Activated naive CD8-positive, alpha-beta T cell treated with anti-CD3 and anti-CD28 coated beads for 36 hours (primary cell): ENCODE data around the gene C1QTNF8. TPM values are rescaled to one million over a fixed set of nuclear protein-coding genes. Genes with fewer than 3 reads are reported as not detected.
"Not testable (repeated sequence)": the region's sequence is repeated elsewhere in the genome, so short reads cannot be mapped to it uniquely, and the experiment has no call there.

Experiments
- DNase-seq: peaks from one replicate; pipeline ENCODE4 v3.0.0; 2021
- H3K27ac Mint-ChIP-seq: one replicate; pipeline ENCODE4 v1.8.0; 2022; ENCODE audit warnings: mild to moderate bottlenecking, moderate library complexity, mixed read lengths
- H3K27me3 Mint-ChIP-seq: one replicate; pipeline ENCODE4 v1.8.0; 2022; ENCODE audit warnings: mild to moderate bottlenecking, mixed read lengths
- H3K36me3 Mint-ChIP-seq: one replicate; pipeline ENCODE4 v1.8.0; 2021; ENCODE audit warnings: mild to moderate bottlenecking, mixed read lengths
- H3K4me1 Mint-ChIP-seq: one replicate; pipeline ENCODE4 v1.8.0; 2021; ENCODE audit warnings: mixed read lengths
- H3K4me3 Mint-ChIP-seq: one replicate; pipeline ENCODE4 v1.8.0; 2022; ENCODE audit warnings: mild to moderate bottlenecking, moderate library complexity, mixed read lengths
- H3K9me3 Mint-ChIP-seq: one replicate; pipeline ENCODE4 v1.8.0; 2022; ENCODE audit warnings: mixed read lengths
- total RNA-seq, 2 experiments: library from RNA; stranded (reverse); gene quantifications; one replicate each; pipeline ENCODE4 v1.2.3, GENCODE V29; 2021

C1QTNF8 gene
- total RNA-seq, 2 experiments from 2014 or later, result not detected

DNA sequence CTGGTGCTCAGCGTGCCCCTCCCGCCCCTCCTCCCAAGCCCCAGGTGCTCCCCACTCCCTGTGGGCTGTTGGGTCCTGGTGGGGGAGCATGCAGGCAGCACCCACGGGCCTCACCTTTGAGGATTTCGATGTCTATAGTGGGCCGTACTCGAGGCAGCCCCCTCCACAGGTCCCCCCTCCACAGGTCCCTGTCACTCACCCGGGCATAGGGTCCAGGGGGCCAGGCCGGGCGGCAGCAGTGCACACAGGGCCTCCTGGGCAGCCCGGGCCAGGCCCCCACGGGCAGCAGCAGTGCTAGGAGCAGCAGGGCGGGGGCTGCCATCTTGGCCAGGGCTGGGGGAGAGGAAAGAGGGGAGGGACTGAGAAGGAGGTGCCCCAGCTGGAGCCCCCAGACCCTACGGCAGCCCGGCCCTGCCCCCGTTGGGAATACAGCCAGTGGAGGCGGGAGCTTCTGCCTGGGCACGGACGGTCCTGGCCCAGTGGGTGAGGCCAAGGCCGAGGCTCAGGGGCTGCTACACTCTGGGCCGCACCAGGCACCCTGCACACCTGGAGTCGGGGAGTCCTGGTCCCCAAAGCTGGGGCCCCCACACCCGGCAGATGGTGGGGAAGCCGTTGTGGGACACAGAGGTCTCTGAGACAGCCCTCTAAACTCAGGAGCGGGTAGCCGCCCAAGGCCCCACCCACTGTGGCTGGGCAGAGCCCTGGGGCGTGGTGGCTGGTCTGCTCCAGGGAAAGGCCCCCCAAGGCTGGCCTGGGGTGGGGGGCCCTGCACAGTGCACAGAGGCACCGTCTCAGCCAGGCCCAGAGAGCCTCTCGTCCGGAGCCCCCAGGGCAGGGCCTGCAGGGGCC lies 1.2 kb downstream of the C1QTNF8 start:
- H3K27ac Mint-ChIP-seq, result no peak overlapping the region
- H3K36me3 Mint-ChIP-seq, result peaks cover 5% of the 10 kb centered on the region
- no peaks in the 10 kb centered on the region for H3K4me1 Mint-ChIP-seq
- H3K27me3 Mint-ChIP-seq, result peaks cover 7% of the 10 kb centered on the region
- H3K4me3 Mint-ChIP-seq, result no peak overlapping the region
- DNase-seq, result no peak
- no peaks in the 10 kb centered on the region for H3K9me3 Mint-ChIP-seq

DNA sequence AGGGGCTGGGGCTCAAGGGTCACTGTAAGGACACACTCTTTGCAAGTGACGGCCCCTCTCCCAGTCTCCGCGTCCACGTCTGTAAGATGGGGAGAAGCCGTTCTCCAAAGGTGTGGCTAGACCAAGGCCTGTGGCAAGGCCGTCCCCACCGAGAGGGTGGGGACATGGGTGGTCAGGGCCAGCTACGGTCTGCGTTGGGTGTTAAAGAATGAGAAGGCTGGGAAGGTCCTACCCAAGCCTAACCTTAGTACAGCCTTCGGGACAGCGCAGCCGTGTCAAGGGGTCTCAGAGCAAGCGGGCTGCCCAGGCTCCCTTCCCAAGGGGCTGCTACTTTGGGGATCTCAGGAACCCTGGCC lies 1.9 kb downstream of the C1QTNF8 start:
- H3K36me3 Mint-ChIP-seq, result peaks cover 5% of the 10 kb centered on the region
- no peak overlapping the region for H3K4me3 Mint-ChIP-seq
- H3K27me3 Mint-ChIP-seq, result peaks cover 7% of the 10 kb centered on the region
- no peak for DNase-seq
- no peaks in the 10 kb centered on the region for H3K4me1 Mint-ChIP-seq
- no peak overlapping the region for H3K27ac Mint-ChIP-seq
- no peaks in the 10 kb centered on the region for H3K9me3 Mint-ChIP-seq

DNA sequence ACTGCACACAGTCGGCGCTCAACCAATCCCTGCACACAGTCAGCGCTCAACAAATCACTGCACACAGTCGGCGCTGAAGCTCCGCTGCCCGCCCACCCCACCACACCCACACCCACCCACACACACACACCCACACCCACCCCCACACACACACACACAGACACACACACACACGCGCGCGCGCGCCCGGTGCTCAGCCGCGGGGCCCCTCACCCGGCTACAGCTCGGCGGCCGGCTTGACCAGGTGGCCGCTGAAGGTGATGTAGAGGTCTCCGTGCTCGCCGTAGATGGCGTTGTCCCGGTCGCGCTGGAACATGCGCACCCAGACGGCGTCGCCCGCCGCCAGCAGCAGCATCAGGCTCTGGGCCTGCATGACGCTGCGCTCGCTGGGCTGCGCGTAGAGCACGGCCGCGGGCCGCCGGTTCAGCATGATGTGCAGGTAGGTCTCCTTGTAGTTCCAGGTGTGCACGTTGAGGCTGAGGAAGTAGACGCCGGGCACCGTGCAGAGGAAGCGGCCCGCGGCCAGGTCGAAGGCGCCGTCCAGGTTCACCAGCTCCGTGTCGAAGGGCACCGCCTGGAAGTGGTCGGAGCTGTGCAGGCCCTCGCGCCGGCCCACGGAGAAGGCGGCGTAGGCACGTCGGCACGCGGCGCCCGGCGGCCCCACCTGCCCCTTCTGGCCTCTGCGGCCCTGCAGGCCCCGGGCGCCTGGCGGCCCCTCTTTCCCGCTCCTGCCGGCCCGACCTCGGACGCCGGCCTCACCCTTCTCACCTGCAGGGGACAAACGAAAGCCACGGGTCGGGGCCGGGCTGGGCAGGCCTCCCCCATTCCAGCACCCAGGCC lies 2.5 kb downstream of the C1QTNF8 start:
- Mint-ChIP-seq H3K27me3 (peaks cover 7% of the 10 kb centered on the region), H3K27ac (no peak overlapping the region), H3K4me1 (no peaks in the 10 kb centered on the region), H3K36me3 (peaks cover 5% of the 10 kb centered on the region), H3K9me3 (no peaks in the 10 kb centered on the region), H3K4me3 (no peak overlapping the region)
- DNase-seq, result peak; percentile 54

DNA sequence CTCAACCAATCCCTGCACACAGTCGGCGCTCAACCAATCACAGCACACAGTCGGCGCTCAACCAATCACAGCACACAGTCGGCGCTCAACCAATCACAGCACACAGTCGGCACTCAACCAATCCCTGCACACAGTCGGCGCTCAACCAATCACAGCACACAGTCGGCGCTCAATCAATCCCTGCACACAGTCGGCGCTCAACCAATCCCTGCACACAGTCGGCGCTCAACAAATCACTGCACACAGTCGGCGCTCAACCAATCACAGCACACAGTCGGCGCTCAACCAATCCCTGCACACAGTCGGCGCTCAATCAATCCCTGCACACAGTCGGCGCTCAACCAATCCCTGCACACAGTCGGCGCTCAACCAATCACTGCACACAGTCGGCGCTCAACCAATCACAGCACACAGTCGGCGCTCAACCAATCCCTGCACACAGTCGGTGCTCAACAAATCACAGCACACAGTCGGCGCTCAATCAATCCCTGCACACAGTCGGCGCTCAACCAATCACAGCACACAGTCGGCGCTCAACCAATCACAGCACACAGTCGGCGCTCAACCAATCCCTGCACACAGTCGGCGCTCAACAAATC lies 3.3 kb downstream of the C1QTNF8 start:
- not testable (repeated sequence) for H3K9me3 Mint-ChIP-seq

DNA sequence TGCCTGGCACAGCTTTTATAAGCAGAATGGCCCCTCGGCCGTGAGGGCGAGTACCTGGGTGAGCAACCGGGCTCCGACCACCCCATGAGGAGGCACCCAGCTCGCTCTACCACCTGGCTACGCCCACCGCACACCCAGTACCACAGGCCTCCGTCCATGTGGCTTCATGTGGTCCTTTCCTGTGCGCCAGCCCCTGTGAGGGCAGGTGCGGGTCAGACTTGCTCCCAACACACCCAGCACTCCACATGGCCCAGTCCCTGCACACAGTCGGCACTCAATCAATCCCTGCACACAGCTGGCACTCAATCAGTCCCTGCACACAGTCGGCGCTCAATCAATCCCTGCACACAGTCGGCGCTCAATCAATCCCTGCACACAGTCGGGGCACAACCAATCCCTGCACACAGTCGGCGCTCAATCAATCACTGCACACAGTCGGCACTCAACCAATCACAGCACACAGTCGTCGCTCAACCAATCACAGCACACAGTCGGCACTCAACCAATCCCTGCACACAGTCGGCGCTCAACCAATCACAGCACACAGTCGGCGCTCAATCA lies 4.0 kb downstream of the C1QTNF8 start:
- Mint-ChIP-seq H3K4me3 (no peak overlapping the region), H3K9me3 (no peaks in the 10 kb centered on the region), H3K27me3 (peaks cover 12% of the 10 kb centered on the region), H3K27ac (no peak overlapping the region), H3K4me1 (no peaks in the 10 kb centered on the region), H3K36me3 (peaks cover 5% of the 10 kb centered on the region)
- no peak for DNase-seq

More for the DNA sequence above, 3.3 kb downstream of the C1QTNF8 start:
- not testable (repeated sequence) for H3K4me3 Mint-ChIP-seq, H3K27ac Mint-ChIP-seq, H3K36me3 Mint-ChIP-seq, H3K27me3 Mint-ChIP-seq, DNase-seq, H3K4me1 Mint-ChIP-seq

DNA sequence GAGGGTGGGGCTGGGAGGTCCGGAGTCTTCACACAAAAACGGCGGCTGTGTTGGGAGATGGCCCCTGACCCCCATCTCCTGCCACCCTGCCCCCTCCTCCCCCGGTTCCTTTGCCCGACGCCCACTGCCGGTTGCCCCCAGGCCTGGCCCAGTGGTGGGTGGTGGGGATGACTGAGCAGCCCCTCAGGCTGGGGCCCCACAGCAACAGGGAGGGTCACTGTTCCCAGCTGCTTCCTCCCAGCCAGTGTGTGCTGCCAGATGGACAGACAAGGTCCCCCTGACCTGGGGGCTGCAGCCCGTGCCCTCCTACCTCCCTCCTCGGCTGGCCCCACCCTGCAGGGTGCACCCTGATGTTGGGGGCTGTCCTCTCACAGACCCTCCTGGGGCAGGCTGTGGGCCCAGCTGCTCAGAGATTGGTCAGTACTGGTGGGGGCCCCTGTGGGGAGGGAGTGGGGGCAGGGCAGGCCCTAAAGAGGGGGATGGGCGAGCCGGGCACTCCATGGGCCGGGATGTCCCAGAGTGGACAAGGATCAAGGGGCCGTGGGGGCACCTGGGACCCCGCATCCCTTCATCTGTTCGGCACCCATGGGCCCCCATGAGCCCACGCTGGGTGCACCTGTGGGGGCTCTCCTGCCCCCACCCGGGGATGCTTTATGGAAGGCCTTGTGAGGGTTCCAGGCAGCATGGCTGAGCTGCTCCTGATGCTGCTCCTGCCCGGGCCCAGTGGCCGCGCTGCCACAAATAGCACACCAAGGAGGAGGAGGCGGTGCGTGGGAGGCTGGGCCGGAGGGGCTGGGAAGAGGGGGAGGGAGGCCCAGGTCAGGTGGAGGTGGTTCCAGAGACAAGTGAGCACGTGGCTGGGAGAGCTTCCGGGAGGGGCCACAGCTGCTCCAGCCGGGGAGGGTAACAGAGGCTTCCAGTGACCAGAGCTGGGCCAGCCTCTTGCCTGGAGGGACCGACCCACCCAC lies 5.1 kb downstream of the C1QTNF8 start:
- Mint-ChIP-seq H3K4me3 (no peak overlapping the region), H3K9me3 (no peaks in the 10 kb centered on the region), H3K4me1 (no peaks in the 10 kb centered on the region), H3K27me3 (peaks cover 12% of the 10 kb centered on the region), H3K27ac (no peak overlapping the region), H3K36me3 (peaks cover 5% of the 10 kb centered on the region)
- no peak for DNase-seq

DNA sequence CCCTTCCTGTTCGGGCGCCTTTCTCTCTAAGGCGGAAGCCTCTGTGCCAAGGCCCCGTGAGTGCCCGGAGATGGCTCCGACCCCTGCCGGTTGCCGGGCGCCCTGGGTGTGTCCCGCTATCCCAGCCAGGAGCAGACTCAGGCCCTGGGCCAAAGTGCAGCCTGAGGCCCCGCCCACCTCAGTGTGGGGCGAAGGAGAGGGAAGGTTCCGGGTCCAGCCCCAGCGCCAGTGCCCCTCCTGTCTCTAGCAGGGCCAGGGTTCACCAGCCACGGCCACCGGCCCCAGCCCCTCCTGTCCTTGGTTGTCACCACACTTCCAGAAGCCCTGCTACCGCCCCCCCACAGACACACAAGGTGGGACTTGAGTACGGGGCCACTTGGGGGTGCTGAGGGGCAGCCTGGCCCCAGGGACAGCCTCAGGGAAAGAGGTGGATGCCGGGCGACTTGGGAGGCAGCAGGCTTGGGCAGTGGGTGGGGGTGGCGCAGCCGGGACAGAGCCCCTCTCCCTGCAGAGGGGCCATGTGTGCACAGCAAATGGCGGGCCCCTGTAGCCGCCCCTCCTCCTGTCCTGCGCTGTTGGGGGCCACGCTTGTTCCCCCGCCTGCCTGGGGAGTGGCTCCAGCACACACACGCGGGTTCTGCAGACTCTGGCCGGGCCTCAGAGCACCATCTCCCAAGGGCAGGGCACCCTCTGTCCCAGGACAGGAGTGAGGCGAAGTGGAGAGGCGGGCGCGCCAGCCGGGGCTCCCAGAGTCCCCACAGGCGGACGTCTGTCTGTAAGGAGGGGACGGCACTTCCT lies 6.0 kb downstream of the C1QTNF8 start:
- Mint-ChIP-seq H3K36me3 (peaks cover 5% of the 10 kb centered on the region), H3K9me3 (peaks cover 9% of the 10 kb centered on the region), H3K4me1 (no peaks in the 10 kb centered on the region), H3K27ac (no peak overlapping the region), H3K4me3 (no peak overlapping the region), H3K27me3 (peaks cover 15% of the 10 kb centered on the region)
- no peak for DNase-seq

DNA sequence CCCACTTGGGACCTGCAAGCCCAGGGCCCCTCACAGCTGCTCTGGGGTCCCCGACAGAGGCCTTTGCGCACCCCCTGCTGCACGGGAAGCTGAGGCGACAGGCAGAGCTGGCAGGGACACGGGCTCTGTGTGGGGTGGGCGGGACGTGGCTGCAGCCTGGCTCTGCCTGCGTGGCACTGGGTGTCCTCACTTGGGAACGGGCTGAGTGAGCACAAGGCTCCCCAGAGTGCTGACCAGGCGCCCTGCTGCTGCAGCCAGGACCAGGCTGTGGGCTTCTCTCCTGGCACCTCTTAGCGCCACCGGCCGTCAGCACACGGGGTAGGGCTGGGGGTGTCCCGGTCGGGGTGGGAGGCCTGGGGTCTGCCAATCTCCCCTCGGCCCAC lies 6.6 kb downstream of the C1QTNF8 start:
- Mint-ChIP-seq H3K4me1 (no peaks in the 10 kb centered on the region), H3K27ac (no peak overlapping the region), H3K4me3 (no peak overlapping the region), H3K27me3 (peaks cover 17% of the 10 kb centered on the region), H3K9me3 (peaks cover 12% of the 10 kb centered on the region), H3K36me3 (peaks cover 5% of the 10 kb centered on the region)
- no peak for DNase-seq

DNA sequence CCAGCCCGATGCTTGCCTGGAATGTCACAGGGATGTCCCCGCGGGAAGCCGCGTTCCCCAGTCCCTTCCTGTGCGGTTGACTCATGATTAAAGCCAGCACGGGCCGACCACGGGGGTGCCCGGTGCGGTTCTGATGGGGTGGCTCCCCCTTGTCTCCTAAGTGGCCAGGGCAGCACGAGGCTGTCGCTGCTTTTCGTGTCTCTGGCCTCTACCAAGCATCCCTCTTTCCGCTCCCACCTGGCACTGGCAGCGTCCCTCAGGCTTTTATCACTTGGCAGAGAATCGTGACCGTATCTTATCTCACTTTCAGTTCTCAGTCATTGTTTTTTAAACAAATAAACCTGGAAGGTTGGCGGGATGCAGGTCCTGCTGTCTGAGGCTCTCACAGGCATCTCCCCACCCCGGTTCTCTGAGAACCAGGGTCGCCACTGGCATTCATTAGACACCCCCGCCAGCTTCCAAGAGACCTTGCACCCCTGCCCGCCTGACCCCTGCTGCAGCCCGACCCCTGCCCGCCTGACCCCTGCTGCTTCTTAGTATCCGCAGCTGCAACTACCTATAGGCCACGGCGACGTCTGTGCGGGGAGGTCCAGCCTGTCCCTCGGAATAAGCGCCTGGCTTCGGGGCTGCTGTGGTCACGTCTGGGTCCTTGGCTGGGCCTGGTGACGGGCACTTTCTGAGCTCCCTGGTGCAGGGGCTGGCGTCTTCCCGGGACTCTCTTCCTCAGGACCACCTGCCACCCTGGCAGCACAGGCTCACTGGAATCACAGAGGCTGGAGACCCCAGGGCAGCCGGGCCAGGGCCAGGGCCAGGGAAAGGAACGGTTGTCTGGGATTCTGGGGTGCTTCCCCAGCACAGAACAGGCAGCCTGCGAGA lies 7.5 kb downstream of the C1QTNF8 start:
- Mint-ChIP-seq H3K36me3 (peaks cover 5% of the 10 kb centered on the region), H3K4me3 (no peak overlapping the region), H3K27me3 (peaks cover 22% of the 10 kb centered on the region), H3K27ac (no peak overlapping the region), H3K9me3 (peaks cover 12% of the 10 kb centered on the region), H3K4me1 (no peaks in the 10 kb centered on the region)
- no peak for DNase-seq

DNA sequence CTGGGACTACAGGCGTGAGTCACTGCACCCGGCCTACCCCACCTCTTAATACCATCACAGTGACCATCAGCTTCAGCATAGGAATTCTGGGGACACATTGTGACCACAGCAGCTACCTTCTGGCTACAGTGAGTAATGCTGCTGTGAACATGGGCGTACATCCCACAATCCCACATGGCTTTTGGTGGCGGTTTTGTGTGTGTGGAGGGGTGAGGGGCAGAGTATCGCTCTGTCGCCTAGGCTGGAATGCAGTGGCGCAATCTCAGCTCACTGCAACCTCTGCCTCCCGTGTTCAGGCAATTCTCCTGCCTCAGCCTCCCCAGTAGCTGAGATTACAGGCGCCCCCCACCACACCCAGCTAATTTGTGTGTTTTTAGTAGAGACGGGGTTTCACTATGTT lies 9.6 kb downstream of the C1QTNF8 start:
- H3K27ac Mint-ChIP-seq, DNase-seq, H3K36me3 Mint-ChIP-seq, H3K4me3 Mint-ChIP-seq, H3K4me1 Mint-ChIP-seq: not testable (repeated sequence)
- peaks cover 27% of the 10 kb centered on the region for H3K27me3 Mint-ChIP-seq
- peaks cover 12% of the 10 kb centered on the region for H3K9me3 Mint-ChIP-seq

DNA sequence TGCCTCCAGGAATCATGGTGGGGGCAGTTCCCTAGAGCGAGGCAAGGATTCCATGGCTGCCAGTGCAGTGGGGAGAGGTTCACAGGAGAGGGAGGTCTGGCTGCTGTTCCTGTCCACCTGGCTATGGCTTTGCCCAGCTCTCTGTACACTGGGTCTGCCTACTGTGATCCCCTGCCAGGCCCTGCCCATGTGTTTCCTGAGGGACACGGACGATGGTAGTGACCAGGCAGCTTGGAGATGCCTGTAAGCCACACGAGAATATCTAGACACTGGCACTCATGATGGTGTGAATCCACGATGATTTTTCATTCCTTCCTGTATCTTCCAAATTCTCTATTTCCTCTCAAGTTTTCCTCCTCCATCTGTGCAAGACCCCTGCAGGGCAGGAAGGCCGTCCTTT lies 11.1 kb downstream of the C1QTNF8 start:
- Mint-ChIP-seq H3K27me3 (peaks cover 32% of the 10 kb centered on the region), H3K4me1 (no peaks in the 10 kb centered on the region), H3K27ac (no peak overlapping the region), H3K9me3 (peaks cover 12% of the 10 kb centered on the region), H3K36me3 (no peaks in the 10 kb centered on the region), H3K4me3 (no peak overlapping the region)
- DNase-seq, result no peak

DNA sequence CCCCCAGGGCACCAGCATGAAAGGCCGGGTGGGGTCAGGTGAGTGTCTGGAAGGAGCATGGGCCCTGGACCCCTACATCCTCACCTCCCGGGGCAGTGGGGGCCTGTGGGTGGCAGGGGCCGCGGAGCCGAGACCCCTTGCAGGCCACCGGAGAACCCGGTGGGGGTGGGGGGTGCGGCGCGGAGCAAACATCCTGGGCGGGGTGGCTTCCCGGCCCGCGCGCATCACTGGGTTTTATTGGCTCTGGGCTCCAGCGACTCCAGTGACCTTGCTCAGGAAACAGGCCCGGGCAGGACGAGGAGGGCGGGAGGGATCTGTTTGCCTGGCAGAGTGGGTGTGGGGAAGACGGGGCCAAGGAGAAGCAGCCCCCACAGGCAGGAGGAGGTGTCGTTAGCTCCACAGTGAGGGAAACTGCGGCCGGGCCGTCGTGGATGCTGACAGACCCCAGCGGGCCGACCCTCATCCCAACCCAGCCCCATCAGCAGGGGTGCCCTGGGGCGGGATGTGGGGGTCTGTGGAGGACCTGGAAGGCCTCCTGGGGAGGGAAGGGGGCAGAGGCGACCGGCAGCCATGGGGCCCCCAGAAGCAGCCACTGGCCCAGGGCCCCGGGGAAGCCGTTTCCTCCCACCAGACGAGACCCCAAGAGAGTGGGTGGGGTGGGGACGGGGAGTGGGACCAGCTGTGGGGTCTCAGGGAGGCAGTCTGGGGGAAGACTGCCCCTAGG lies 12.9 kb downstream of the C1QTNF8 start:
- Mint-ChIP-seq H3K4me3 (no peak overlapping the region), H3K36me3 (no peaks in the 10 kb centered on the region), H3K9me3 (peaks cover 12% of the 10 kb centered on the region), H3K4me1 (no peaks in the 10 kb centered on the region), H3K27ac (no peak overlapping the region), H3K27me3 (peaks cover 35% of the 10 kb centered on the region)
- no peak for DNase-seq
